CD4-positive, alpha-beta T cell treated with Interleukin-15 for 4 hours (primary cell): ENCODE data around the gene ERBB2.

Experiments used
- DNase-seq: peaks from one replicate; pipeline ENCODE4 v3.0.0-alpha.2; 2020; ENCODE audit warnings: low spot score

Gene ERBB2

DNA sequence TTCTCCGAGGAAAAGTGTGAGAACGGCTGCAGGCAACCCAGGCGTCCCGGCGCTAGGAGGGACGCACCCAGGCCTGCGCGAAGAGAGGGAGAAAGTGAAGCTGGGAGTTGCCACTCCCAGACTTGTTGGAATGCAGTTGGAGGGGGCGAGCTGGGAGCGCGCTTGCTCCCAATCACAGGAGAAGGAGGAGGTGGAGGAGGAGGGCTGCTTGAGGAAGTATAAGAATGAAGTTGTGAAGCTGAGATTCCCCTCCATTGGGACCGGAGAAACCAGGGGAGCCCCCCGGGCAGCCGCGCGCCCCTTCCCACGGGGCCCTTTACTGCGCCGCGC is at the start of gene ERBB2:
ERBB2 (plus strand) TSS at position 247 of the 330 bp plus-strand sequence. CDS start 175 bp downstream, outside the sequence.
- DNase-seq, result no peak

DNA sequence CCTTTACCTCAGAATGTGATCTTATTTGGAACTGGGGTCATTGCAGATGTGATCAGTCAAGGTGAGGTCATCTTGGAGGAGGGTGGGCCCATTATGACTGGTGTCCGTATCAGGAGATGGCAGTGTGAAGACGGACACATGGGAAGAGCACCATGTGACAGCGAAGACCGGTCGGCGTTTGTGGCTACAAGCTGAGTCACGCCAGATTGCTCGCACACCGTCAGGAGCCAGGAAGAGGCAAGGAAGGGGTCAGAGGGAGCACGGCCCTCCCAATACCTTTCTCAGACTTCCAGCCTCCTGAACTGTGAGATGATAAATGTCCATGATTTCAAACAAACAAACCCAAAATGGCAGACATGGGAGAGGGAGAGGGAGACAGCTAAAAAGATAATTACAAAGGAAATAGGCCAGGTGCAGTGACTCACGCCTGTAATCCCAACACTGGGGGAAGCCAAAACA is 49.7 kb upstream of the ERBB2 start:
- DNase-seq, result no peak

DNA sequence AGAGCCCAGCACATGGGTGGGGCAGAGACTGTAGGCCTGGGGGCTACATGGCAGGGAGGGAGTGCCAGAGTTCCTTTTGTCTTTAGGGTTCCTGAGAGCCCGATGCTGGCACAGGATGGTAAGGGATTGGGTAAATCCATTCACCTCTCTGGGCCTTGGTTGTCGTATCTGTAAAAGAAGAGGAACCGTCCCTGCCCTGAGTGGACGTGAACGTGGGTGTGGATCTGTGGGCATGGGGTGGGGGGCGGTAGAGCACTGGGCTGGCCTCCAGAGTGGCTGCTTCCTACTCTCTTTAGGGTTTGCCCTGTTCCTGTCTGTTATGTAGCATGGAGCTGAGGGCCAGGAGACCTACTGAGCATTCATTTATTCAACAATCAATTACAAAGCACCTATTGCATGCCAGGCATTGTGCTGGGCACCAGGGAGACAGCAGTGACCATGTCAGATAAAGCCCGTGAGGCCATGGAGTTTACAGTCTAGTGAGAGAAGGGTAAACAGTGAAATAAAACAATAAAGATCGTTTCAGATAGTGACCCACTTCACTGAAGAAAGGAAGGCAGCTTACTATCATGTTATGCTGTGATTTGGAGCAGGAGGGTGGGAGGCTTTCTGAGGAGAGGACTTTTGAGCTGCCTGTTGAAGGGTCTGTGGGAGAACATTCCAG is 47.8 kb upstream of the ERBB2 start:
- no peak for DNase-seq

DNA sequence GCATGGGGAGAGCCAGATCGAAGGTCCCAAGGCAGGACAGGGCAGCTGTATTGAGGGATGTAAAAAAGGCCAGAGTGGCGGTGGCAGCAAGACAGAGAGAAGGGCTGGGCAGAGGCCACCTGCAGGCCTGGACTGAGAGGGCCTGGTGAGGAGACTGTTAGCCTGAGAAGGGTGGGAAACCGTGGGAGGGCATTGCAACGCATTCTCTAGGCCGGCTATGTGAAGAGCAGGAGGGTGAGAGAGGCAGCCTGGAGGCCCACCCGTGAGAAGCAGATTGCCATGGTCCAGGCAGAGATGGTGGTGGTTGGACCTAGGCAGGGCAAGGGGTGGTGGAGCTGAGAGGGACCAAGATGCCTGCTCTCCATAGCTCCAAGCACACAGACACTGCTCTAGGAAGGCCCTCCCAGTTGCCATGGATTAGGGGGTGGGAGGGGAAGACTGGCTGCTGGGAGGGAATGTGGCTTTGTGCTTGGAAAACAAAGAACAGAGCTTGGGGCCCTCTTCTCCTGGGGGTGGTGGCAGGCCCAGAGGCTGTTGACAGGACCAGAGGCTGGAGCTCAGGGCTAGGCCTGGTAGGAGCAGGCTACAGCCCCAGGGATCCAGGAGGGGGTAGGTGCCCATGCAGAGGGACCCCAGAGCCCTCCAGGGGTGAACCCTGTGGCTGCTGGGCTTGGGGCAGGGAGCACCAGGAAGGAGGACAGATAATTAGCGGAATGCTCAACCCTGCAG is 47.1 kb upstream of the ERBB2 start:
- no peak for DNase-seq

DNA sequence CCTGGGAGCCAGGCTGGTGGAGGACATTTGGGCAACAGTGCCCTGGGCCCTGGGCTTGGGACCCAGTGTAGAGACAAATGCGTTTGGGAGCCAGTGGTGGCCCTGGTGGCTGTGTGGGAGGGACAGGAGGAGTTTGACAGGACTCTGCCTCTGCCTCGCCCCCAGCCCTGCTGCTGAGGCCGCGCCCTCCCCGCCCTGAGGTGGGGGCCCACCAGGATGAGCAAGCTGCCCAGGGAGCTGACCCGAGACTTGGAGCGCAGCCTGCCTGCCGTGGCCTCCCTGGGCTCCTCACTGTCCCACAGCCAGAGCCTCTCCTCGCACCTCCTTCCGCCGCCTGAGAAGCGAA is 46.6 kb upstream of the ERBB2 start:
- no peak for DNase-seq

DNA sequence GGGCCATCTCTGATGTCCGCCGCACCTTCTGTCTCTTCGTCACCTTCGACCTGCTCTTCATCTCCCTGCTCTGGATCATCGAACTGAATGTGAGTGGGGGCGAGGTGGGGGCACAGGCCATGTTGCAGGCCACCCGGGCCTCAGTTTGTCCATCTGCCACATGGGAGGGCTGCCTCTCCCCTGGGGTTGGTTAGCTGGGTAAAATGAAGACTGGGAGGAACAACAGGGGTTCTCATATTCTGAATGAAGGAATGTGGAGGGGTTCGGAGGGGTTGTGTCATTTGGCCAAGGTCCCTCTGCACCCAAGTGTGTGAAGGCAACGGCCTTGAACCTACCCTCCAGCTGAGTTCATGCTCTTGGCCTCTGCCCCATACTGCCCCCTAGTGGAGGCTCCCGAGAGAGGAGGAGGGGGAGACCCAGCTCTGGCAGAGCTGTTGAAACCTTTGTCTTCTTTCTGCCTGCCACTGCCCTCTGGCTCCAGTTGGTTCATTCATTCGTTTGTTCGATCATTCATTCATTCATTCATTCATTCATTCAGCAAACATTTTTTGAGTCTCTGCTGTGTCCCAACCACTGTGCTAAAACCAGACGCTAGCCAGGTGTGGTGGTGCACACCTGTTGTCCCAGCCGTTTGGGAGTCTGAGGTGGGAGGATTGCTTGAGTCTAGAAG is 46.1 kb upstream of the ERBB2 start:
- DNase-seq, result peak; percentile 80

DNA sequence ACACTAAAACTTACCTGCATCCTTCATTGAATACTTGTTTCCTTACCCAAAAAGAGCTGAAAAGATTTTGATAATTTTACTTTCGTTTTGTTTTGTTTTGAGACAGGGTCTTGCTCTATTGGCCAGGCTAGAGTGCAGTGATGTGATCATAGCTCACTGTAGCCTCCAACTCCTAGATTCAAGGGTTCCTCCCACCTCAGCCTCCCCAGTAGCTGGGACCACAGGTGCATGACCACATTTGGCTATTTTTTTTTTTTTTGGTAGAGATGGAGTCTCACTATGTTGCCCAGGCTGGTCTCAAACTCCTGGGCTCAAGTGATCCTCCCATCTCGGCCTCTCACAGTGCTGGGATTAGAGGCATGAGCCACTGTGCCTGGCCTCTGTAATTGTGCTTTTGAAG is 44.8 kb upstream of the ERBB2 start:
- no peak for DNase-seq

DNA sequence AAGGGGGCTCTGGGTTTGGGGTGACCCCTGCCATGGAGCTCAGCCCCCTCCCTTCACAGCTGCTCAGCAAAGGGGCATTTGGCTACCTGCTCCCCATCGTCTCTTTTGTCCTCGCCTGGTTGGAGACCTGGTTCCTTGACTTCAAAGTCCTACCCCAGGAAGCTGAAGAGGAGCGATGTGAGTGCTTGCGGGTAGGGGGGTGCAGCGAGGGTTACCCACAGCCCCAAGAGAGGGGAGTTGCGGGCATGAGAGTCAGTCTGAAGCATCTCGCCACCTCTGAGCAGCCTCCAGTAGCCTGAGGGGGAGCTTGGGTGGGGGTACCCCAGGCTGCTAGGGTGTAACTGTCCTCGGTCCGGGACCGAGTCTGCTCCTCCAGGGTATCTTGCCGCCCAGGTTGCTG is 41.5 kb upstream of the ERBB2 start:
- DNase-seq, result no peak

DNA sequence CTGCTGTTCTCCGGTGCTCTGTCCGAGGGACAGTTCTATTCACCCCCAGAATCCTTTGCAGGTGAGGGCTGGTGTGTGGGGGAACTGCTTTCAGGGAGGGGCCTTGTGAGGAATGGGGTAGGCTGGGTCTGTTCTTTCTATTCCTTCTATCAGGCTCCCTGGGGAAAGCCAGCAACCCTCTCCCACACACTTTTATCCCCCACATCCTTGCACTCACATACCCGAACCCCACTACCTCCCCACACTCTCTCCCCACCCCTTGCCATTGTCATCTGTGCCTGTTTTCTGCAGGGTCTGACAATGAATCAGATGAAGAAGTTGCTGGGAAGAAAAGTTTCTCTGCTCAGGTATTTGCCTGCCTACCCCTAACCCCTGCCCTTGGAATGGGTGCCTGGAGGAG is 41.1 kb upstream of the ERBB2 start:
- no peak for DNase-seq

DNA sequence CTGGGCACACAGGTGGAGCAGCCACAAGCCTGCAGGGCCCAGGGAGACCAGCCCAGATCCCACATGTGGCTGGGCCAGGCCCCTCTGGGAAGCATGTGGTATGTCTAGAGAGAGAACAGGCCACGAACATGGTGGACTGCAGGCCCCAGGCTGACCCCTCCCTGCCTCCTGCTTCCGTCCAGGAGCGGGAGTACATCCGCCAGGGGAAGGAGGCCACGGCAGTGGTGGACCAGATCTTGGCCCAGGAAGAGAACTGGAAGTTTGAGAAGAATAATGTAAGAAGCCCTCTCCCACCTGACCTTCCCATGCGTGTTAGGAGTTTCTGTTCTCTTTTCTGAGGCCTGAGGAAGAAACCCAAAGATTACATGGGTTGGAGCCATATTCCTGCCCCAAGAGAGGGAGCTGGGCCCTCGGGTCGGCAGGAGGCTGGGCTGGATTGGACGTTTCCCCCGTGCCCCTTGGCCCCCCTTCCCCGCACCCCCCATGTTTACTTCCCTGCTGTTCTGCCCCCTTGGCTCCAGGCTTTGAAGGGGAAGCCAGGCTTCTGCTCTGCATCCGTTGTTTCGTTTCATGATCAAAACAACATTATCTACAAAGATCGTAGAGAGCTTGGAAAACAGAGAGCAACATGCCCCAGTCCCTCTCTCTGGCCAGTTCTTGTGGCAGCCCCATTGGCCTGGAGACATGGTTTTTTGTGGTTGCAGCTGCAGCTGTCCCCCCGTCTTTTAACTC is 40.4 kb upstream of the ERBB2 start:
- DNase-seq, result no peak

DNA sequence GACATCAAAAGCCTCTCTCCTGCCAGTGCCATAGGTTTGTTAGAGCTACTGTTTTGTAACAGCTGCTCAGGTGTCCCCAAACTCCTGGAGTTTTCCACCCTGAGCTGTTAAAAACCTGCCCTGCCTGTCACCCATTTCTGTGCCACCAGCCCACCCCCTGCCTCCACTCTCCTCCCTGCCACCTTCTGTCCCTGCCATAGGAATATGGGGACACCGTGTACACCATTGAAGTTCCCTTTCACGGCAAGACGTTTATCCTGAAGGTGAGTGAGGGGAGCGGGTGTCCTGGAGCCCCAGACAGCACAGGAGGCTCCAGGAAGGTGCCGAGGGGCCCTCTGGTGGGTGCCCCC is 39.9 kb upstream of the ERBB2 start:
- no peak for DNase-seq

DNA sequence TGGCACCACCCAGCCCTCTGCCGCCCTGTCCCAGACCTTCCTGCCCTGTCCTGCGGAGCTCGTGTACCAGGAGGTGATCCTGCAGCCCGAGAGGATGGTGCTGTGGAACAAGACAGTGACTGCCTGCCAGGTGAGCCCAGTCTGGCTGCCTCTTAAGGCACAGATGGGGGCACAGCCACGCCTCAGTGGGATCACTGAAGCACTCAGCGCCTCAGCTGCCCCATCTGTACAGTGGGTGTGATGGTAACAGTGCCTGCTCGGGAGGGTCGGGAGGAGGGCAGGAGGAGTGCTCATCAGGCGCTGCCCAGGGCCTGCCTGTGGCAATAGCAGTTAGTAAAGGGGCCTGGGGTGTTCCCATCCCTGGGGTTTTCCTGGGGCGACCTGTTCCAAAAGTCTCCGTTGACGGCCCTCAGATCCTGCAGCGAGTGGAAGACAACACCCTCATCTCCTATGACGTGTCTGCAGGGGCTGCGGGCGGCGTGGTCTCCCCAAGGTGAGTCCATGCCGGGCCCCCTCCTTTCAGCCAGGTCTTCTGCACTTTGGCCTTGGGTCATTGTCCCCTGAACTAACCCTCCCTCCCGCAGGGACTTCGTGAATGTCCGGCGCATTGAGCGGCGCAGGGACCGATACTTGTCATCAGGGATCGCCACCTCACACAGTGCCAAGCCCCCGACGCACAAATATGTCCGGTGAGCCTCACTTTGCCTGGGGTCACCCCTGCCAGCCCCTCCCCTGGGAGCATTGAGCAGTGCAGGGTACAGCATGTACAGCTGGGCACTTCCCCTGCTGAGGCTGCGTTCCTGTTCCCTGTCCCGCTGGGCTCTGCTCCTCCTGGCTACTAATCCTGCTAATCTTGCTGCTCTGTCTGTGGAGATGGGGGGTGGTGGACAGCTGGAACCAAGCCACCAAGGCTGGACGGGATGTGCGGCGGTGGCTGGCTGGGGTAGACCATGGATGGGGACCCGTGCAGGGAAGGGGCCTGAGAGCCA is 39.2 kb upstream of the ERBB2 start:
- no peak for DNase-seq

DNA sequence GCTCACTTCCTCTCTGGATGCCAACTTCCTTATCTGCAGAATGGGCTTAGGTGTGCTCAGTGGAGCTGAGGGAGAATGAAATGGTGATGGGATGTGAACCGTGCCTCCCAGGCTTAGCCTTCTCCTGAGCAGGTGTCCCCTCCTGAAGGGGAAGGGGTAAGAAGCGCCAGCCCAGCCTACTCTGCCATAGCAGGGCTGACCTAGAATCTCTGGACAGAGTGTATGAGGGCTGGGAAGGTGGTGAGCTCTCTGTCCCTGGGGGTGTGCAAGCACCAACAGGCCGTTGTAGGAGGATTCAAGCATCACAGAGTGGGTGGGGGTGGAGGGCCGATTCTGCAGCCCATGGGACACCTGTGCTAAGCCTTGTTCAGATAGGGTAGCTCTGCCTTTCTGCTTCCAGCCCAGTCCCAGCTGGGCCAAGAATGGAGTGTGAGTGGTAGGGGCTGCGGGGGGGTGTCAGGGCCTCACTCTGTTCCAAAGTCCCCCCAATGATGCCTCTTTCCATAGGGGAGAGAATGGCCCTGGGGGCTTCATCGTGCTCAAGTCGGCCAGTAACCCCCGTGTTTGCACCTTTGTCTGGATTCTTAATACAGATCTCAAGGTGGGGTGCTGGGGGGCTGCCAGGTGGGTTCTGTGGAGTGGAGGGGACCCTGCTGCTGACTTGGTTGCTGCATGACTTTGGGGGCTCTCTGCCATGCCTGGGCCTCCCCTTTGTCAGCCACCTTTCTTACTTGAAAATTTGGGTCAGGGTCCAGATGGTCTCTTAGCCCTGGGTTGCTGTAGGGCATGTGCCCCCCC is 37.9 kb upstream of the ERBB2 start:
- DNase-seq, result no peak

DNA sequence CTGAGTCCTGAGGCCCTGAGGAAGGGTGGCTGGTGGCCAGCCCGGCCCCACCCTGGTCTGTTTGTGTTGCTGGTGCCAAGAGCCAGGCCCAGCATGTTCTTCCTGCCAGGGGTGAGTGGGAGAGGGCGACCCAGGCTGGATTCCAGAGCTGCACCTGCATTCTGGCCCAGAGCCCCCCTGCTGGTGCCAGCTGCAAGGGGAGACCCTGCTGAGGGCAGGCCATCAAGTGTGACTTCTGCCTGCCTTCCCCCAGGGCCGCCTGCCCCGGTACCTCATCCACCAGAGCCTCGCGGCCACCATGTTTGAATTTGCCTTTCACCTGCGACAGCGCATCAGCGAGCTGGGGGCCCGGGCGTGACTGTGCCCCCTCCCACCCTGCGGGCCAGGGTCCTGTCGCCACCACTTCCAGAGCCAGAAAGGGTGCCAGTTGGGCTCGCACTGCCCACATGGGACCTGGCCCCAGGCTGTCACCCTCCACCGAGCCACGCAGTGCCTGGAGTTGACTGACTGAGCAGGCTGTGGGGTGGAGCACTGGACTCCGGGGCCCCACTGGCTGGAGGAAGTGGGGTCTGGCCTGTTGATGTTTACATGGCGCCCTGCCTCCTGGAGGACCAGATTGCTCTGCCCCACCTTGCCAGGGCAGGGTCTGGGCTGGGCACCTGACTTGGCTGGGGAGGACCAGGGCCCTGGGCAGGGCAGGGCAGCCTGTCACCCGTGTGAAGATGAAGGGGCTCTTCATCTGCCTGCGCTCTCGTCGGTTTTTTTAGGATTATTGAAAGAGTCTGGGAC is 37.1 kb upstream of the ERBB2 start:
- no peak for DNase-seq

DNA sequence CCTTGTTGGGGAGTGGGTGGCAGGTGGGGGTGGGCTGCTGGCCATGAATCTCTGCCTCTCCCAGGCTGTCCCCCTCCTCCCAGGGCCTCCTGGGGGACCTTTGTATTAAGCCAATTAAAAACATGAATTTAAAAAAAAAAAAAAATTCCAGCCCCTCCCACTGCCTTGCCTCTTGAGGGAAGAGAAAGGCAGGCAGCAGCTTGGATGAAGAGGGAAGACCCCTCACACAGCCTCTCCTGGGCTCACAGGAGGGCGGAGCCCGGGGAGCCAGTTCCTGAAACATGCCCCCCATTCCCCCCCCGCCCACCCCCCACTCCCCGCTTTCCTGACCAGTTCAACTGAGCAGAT is 36.5 kb upstream of the ERBB2 start:
- no peak for DNase-seq

DNA sequence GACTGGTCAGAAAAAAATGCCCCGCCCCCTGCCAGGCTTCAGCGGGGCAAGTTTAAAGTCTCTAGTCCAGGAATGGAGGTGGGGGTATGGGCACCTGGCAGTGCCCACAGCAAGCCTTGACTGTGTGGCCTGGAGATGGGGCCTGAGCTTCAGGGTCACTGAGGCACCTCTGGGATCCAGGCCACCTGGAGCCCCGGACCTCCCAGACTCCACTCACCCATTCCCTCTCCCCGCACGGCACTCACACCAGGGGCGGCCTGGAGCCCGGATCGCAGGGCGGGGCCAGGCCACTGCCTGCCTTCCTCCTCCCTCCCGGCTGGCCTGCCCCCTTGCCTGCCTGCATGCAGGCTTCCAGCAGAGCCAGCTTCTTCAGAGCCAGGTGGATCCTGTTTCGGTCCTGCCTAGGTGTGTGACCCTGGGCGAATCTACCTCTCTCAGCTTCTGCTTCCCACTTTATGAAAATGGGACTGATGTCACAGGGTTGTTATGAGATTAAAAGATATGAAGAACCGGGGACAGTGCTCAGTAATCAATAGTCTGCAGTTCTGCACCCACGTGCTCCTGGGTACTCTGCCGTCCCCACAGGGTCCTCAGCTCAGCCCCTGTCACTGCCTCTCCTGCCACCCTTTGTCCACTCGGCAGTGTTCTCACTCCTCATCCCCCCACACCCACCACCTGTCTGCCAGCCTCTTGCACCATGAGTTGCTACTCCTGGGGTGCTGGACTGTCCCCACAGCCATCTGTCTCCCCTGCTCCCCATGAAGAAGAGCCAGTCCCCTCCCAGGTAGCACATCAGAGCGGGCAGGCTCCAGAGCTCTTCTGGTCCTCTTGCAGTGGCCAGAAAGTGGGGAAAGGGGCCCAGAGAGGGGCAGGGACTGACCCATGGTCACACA is 35.9 kb upstream of the ERBB2 start:
- DNase-seq, result no peak

DNA sequence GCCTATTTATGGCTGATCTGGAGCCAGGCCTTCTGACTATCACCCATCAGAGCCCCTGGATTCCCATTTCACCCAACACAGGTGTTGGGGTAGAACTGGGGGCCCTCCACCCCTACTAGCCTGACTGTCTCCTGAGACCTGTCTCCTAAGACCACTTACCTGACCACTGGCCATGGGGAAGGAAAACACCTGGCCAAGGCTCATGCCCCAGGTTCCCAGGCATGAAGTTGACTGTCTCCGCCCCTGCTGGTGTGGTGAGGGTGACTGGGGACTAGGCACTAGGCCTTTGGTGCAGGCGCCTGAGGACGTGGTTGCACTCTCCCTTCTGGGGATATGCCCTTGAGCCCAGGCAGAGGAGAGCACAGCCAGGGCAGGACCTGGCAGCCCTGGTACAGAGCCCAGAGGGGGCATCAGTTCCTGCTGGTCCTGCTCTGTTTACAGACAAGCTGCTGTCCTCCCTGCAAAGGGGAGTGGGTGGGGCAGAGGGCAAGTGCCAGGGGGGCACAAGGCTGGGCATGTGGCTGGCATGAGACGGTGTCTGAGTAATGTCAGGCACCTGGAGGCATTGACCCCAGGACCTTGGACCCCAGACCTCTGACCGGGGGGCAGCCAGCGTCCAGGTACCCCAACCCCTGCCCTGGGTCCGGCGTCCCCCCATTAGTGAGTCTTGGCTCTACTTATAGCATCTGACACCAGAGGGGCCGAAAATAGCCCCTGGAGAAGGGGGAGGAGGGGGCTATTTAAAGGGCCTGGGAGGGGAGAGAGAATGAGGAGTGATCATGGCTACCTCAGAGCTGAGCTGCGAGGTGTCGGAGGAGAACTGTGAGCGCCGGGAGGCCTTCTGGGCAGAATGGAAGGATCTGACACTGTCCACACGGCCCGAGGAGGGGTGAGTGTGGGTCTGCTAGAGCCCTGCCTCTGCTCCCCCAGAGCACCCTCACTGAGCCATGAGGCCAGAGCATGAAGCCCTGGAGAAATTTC is 35.0 kb upstream of the ERBB2 start, which contains the start of gene TCAP:
TCAP (plus strand) TSS at position 769 of the 981 bp plus-strand sequence; CDS start at position 780, 11 bp downstream.
- no peak for DNase-seq
